Measurements from ENCODE around the gene MATN1. TPM values are rescaled to one million over a fixed set of nuclear protein-coding genes. Genes with fewer than 3 reads are reported as not detected.

MATN1 gene
- polyA plus RNA-seq, 3 donors: 0.07 TPM; not detected in 2

GRCh38 chr1:30691480-30691879, 31.9 kb downstream of the MATN1 start:
- Histone ChIP-seq H3K4me2 (replicated peaks; ENCODE audit: extremely low read depth, low read length, poor library complexity, severe bottlenecking) (no peak overlapping the region), H3K9ac (ENCODE audit: insufficient read depth, low read length, poor library complexity, severe bottlenecking) (no peak overlapping the region), H3K4me1 (ENCODE audit: control insufficient read depth in 1 of 2, insufficient read depth in 2 of 2, low read length in 2 of 2) (no peaks in the 10 kb centered on the region), H3K27me3 (ENCODE audit: control insufficient read depth in 2 of 2, insufficient read depth in 2 of 2, low read length in 2 of 2) (peaks cover 6 to 9% of the 10 kb centered on the region in 2 donors), H3K27ac (ENCODE audit: low read depth in 1 of 2, low read length in 2 of 2) (no peak overlapping the region), H3K36me3 (replicated peaks in 1 of 2; ENCODE audit: control insufficient read depth in 1 of 2, insufficient read depth in 2 of 2, low read length in 2 of 2) (no peaks in the 10 kb centered on the region), H3K79me2 (ENCODE audit: insufficient read depth, low read length) (no peaks in the 10 kb centered on the region), H4K20me1 (ENCODE audit: insufficient read depth, low read length) (no peaks in the 10 kb centered on the region), H3K9me3 (replicated peaks in 1 of 2; ENCODE audit: control insufficient read depth in 1 of 2, insufficient read depth in 1 of 2, low read length in 2 of 2) (peaks cover 6 to 9% of the 10 kb centered on the region in 2 donors), H3K4me3 (replicated peaks in 1 of 3; ENCODE audit: low read depth in 2 of 3, low read length in 3 of 3) (no peak overlapping the region), H2AFZ (ENCODE audit: insufficient read depth, low read depth, low read length, poor library complexity, severe bottlenecking) (no peak overlapping the region)
- H3K27ac Mint-ChIP-seq: peak overlapping the region in 1 of 7 donors; percentile 8
- H3K4me3 Mint-ChIP-seq: no peak overlapping the region
- intact Hi-C loops (cut with micrococcal nuclease): no loop called here
- TF ChIP-seq CTCF (IDR thresholded peaks at IDR 0.05): no peak
- H3K9me3 Mint-ChIP-seq: peaks cover under 1 to 8% (median 6%) of the 10 kb centered on the region in 7 donors
- peaks cover 4% of the 10 kb centered on the region for H3K4me1 Mint-ChIP-seq
- no peaks in the 10 kb centered on the region for H3K36me3 Mint-ChIP-seq
- H3K27me3 Mint-ChIP-seq (ENCODE audit: low read depth in 3 of 3): peaks cover 26 to 35% (median 29%) of the 10 kb centered on the region in 3 donors
- WGBS (ENCODE audit: insufficient coverage): 63% methylated on average over 2 of the region's 5 CpGs
- DNase-seq: no peak

- Histone ChIP-seq H3K79me2 (ENCODE audit: insufficient read depth, low read length) (no peaks in the 10 kb centered on the region), H4K20me1 (ENCODE audit: insufficient read depth, low read length) (no peaks in the 10 kb centered on the region), H3K4me2 (replicated peaks; ENCODE audit: extremely low read depth, low read length, poor library complexity, severe bottlenecking) (no peak overlapping the region), H3K27me3 (ENCODE audit: control insufficient read depth in 2 of 2, insufficient read depth in 2 of 2, low read length in 2 of 2) (peaks cover 9 to 22% of the 10 kb centered on the region in 2 donors), H3K36me3 (replicated peaks in 1 of 2; ENCODE audit: control insufficient read depth in 1 of 2, insufficient read depth in 2 of 2, low read length in 2 of 2) (no peaks in the 10 kb centered on the region), H3K9ac (ENCODE audit: insufficient read depth, low read length, poor library complexity, severe bottlenecking) (no peak overlapping the region), H3K4me3 (replicated peaks in 1 of 3; ENCODE audit: low read depth in 2 of 3, low read length in 3 of 3) (no peak overlapping the region), H3K4me1 (ENCODE audit: control insufficient read depth in 1 of 2, insufficient read depth in 2 of 2, low read length in 2 of 2) (no peaks in the 10 kb centered on the region), H3K27ac (ENCODE audit: low read depth in 1 of 2, low read length in 2 of 2) (no peak overlapping the region), H3K9me3 (replicated peaks in 1 of 2; ENCODE audit: control insufficient read depth in 1 of 2, insufficient read depth in 1 of 2, low read length in 2 of 2) (peaks cover 6 to 9% of the 10 kb centered on the region in 2 donors), H2AFZ (ENCODE audit: insufficient read depth, low read depth, low read length, poor library complexity, severe bottlenecking) (no peak overlapping the region)
- no peak for DNase-seq
- WGBS (ENCODE audit: insufficient coverage): 79% methylated on average over 3 of the region's 7 CpGs
- intact Hi-C loops (cut with micrococcal nuclease): no loop called here
- TF ChIP-seq CTCF (IDR thresholded peaks at IDR 0.05): no peak
- peaks cover 3 to 16% (median 6%) of the 10 kb centered on the region in 7 donors for H3K9me3 Mint-ChIP-seq
- peaks cover 3% of the 10 kb centered on the region for H3K4me1 Mint-ChIP-seq
- H3K4me3 Mint-ChIP-seq: no peak overlapping the region
- no peaks in the 10 kb centered on the region for H3K36me3 Mint-ChIP-seq
- peaks cover 38 to 47% (median 39%) of the 10 kb centered on the region in 3 donors for H3K27me3 Mint-ChIP-seq (ENCODE audit: low read depth in 3 of 3)
- H3K27ac Mint-ChIP-seq: no peak overlapping the region
Observed at GRCh38 chr1:30689901-30690645, 33.3 kb downstream of the MATN1 start.

Data from CD14-positive monocyte (primary cell).